GM12878 (cell line): ENCODE measurements around the gene KIF17. TPM values are rescaled to one million over a fixed set of nuclear protein-coding genes. Genes with fewer than 3 reads are reported as not detected.

Source experiments
- ATAC-seq: fragments of 200-7000 bp; cut with Tn5 transposase; 3 replicates; pipeline ENCODE4 v1.9.1; 2020; ENCODE audit warnings: mild to moderate bottlenecking, moderate library complexity
- BruUV-seq: library from RNA; stranded (reverse); fragments of 400-500 nt; replicated peaks from 2 replicates; lab custom pipeline; 2021; lab: Mats Ljungman, UMichigan
- CTCF ChIA-PET: fragments of 300-600 bp; sonication (Branson Sonifier 250); formaldehyde crosslinking; extraction: SDS; loops from one replicate; lab custom pipeline; 2021; ENCODE audit warnings: inconsistent platforms; lab: Yijun Ruan, JAX
- POLR2A ChIA-PET: fragments of 350-600 bp; formaldehyde crosslinking; extraction: SDS; loops from one replicate; lab custom pipeline; 2021; ENCODE audit warnings: inconsistent platforms; lab: Charles Lee
- RAD21 ChIA-PET: fragments of 300-600 bp; sonication (Branson Sonifier 250); formaldehyde crosslinking; loops from one replicate; lab custom pipeline; 2023; ENCODE audit warnings: antibody characterized with exemption; ENCODE audit not compliant: unreplicated experiment; lab: Charles Lee
- SMC1A ChIA-PET: fragments of 300-600 bp; sonication (Branson Sonifier 250); formaldehyde crosslinking; loops from one replicate; lab custom pipeline; 2023; ENCODE audit not compliant: unreplicated experiment, uncharacterized antibody; lab: Charles Lee
- DNase-seq: peaks from one replicate; pipeline ENCODE4 v3.0.0-alpha.2; 2011; ENCODE audit warnings: low read depth, low spot score
- FAIRE-seq: peaks from 3 replicates; lab custom pipeline; 2011; peaks lifted over from hg19 to GRCh38; lab: Jason Lieb, UNC
- H2AFZ ChIP-seq: 2 replicates; pipeline ENCODE4 v1.6.0; 2011; ENCODE audit warnings: low read depth, low read length, control low read depth; ENCODE audit not compliant: control insufficient read depth
- H3K27ac ChIP-seq: 2 replicates; pipeline ENCODE4 v1.5.1; 2011; ENCODE audit warnings: control low read depth; ENCODE audit not compliant: control insufficient read depth, insufficient read depth
- H3K27me3 ChIP-seq, 2 experiments: replicated peaks in 1 of 2; 2 replicates each; pipeline versions ENCODE4 v1.6.0 to v1.6.1; 2011; ENCODE audit warnings: low read length in 1 of 2; ENCODE audit not compliant: control insufficient read depth in 2 of 2, insufficient read depth in 2 of 2
- H3K36me3 ChIP-seq, 2 experiments: 2 replicates each; pipeline ENCODE4 v1.5.1; 2011; ENCODE audit warnings: low read length in 1 of 2; ENCODE audit not compliant: control insufficient read depth in 2 of 2, insufficient read depth in 2 of 2
- H3K4me1 ChIP-seq: 2 replicates; pipeline ENCODE4 v1.6.1; 2011; ENCODE audit warnings: mild to moderate bottlenecking, low read length, moderate library complexity, mixed read lengths; ENCODE audit not compliant: control insufficient read depth, insufficient read depth
- H3K4me2 ChIP-seq: 2 replicates; pipeline ENCODE4 v1.6.0; 2011; ENCODE audit warnings: control low read depth; ENCODE audit not compliant: control insufficient read depth, insufficient read depth
- H3K4me3 ChIP-seq: fragments of 200-600 bp; sonication (generic); 2 replicates; pipeline ENCODE4 v1.5.1; 2016
- H3K79me2 ChIP-seq: 2 replicates; pipeline ENCODE4 v1.6.0; 2011; ENCODE audit warnings: low read length; ENCODE audit not compliant: control insufficient read depth, insufficient read depth
- H3K9ac ChIP-seq: 2 replicates; pipeline ENCODE4 v1.8.0; 2011; ENCODE audit warnings: low read length, control low read depth, mixed read lengths; ENCODE audit not compliant: control insufficient read depth, insufficient read depth
- H3K9me3 ChIP-seq: replicated peaks from 3 replicates; pipeline ENCODE4 v1.5.1; 2011; ENCODE audit warnings: mild to moderate bottlenecking, low read length; ENCODE audit not compliant: control insufficient read depth, insufficient read depth
- H4K20me1 ChIP-seq: 2 replicates; pipeline ENCODE4 v1.6.0; 2011; ENCODE audit not compliant: control insufficient read depth, insufficient read depth
- SUPT20H ChIP-seq: IDR thresholded peaks from 2 replicates; pipeline ENCODE4 v1.6.1; 2011; ENCODE audit warnings: low read depth, mild to moderate bottlenecking, low read length, moderate library complexity, borderline replicate concordance; ENCODE audit not compliant: control insufficient read depth
- TAF1 ChIP-seq: IDR thresholded peaks from 2 replicates; pipeline ENCODE4 v1.6.1; 2011; ENCODE audit warnings: mild to moderate bottlenecking, low read depth, low read length, borderline replicate concordance
- ZNF24 ChIP-seq: fragments of 450-650 bp; IDR thresholded peaks from 2 replicates; pipeline ENCODE4 v1.6.1; 2017; ENCODE audit warnings: antibody characterized with exemption, mild to moderate bottlenecking
- WGBS: methylation state at CpG from one replicate; pipeline ENCODE4 v1.1.6; 2016; ENCODE audit warnings: low lambda C conversion rate; ENCODE audit not compliant: insufficient replicate concordance, insufficient coverage; ENCODE audit errors: missing lambda C conversion rate; 5-methylcytosine and 5-hydroxymethylcytosine counted together
- in situ Hi-C: fragments of 300-500 bp; cut with MboI; formaldehyde crosslinking; loops from 9 replicates; pipeline ENCODE4 v1.14.3; 2018; ENCODE audit warnings: mixed read lengths
- intact Hi-C: fragments of 100-400 bp; cut with micrococcal nuclease; formaldehyde crosslinking; loops from one replicate; pipeline ENCODE4 v1.14.2; 2022; ENCODE audit not compliant: unreplicated experiment
- polyA plus RNA-seq, 11 experiments: library from polyadenylated mRNA; depleted of rRNA in 4 of 11; unstranded in 6 of 11; stranded (reverse) in 5 of 11; fragments of >200 nt; fragmentation: Nextera tagmentation in 4 of 11; fragmentation: Illumina TruSeq in 1 of 11; extraction: Ambion mirVana in 4 of 11; extraction: Trizol in 1 of 11; gene quantifications; 1 replicate in 1 of 11; 2 replicates in 10 of 11; pipeline versions ENCODE4 v1.2.1 to v1.2.3, GENCODE V29; 2011 to 2016; ENCODE audit warnings: inconsistent platforms in 2 of 11, missing spikeins in 2 of 11, low read depth in 1 of 11
- total RNA-seq, 4 experiments: library from RNA; depleted of rRNA in 3 of 4; stranded (reverse); fragments of >200 nt in 3 of 4; fragmentation: Illumina TruSeq in 1 of 4; extraction: Trizol in 1 of 4; gene quantifications; 2 replicates each; pipeline versions ENCODE4 v1.2.1 to v1.2.3, GENCODE V29; 2013 to 2021
- TF ChIP-seq, protein P1 (sequence below): fragments of 450-650 bp; IDR thresholded peaks from 2 replicates; pipeline ENCODE4 v1.6.1; 2014; ENCODE audit warnings: mild to moderate bottlenecking
- TF ChIP-seq, protein P2 (sequence below): fragments of 450-650 bp; IDR thresholded peaks from 2 replicates; pipeline ENCODE4 v1.6.1; 2017; ENCODE audit warnings: antibody characterized with exemption, mild to moderate bottlenecking, moderate library complexity
- TF ChIP-seq, protein P3 (sequence below), 3 experiments: IDR thresholded peaks in 2 of 3; conservative IDR thresholded peaks in 1 of 3; 2 replicates each; pipeline ENCODE4 v1.5.1; 2011; ENCODE audit warnings: low read depth in 3 of 3, low read length in 3 of 3, mild to moderate bottlenecking in 3 of 3, control low read depth in 2 of 3, moderate library complexity in 2 of 3, inconsistent platforms in 1 of 3, mixed read lengths in 1 of 3; ENCODE audit not compliant: control insufficient read depth in 2 of 3, insufficient read depth in 1 of 3; ENCODE audit errors: extremely low read depth in 1 of 3

Gene KIF17
- total and polyA plus RNA-seq, 10 of the 15 experiments (the other 5 are each of a cell fraction or from before 2014, with no cell fraction given): 0.01 to 0.10 (median 0.03) TPM; not detected in 7

DNA sequence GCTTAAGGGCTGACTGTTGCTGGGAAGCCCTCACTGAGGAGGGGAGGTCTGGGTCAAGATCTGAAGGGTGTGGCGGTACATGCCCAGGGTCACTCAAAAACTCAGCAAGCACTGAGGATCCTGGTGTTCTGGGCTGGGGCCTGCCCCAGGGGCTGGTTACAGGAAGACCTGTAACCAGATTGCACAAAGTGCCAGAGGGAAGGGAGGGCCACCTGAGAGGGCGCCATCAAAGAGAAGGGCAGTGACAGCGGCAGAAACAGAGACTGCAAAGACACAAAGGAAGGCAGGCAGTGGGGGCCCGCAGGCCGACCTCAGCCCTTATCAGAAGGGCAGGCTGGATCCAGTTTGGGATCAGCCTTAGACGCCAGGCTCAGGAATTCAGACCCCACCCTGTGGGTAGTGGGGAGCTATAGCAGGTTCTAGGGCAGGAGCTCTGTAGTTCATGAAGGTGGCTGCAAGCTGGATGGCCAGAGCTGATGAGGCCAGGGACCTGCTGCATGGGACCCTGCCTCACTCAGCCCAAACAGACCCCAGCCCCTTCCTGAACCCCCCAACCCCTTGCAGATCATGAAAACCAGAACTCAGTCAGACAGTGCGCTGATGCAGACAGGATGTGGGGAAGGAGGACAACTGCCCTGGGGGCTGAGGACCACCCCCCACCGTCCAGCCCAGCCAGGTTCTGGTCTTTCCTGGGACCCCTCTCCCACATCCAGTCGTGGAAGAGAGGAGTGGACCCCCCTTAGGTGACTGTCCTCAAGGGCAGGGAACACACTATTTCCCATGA is 10.8 kb upstream of the KIF17 start (continued):
- TF ChIP-seq, protein P1, sequence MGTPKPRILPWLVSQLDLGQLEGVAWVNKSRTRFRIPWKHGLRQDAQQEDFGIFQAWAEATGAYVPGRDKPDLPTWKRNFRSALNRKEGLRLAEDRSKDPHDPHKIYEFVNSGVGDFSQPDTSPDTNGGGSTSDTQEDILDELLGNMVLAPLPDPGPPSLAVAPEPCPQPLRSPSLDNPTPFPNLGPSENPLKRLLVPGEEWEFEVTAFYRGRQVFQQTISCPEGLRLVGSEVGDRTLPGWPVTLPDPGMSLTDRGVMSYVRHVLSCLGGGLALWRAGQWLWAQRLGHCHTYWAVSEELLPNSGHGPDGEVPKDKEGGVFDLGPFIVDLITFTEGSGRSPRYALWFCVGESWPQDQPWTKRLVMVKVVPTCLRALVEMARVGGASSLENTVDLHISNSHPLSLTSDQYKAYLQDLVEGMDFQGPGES: no peak
- TF ChIP-seq, protein P2, sequence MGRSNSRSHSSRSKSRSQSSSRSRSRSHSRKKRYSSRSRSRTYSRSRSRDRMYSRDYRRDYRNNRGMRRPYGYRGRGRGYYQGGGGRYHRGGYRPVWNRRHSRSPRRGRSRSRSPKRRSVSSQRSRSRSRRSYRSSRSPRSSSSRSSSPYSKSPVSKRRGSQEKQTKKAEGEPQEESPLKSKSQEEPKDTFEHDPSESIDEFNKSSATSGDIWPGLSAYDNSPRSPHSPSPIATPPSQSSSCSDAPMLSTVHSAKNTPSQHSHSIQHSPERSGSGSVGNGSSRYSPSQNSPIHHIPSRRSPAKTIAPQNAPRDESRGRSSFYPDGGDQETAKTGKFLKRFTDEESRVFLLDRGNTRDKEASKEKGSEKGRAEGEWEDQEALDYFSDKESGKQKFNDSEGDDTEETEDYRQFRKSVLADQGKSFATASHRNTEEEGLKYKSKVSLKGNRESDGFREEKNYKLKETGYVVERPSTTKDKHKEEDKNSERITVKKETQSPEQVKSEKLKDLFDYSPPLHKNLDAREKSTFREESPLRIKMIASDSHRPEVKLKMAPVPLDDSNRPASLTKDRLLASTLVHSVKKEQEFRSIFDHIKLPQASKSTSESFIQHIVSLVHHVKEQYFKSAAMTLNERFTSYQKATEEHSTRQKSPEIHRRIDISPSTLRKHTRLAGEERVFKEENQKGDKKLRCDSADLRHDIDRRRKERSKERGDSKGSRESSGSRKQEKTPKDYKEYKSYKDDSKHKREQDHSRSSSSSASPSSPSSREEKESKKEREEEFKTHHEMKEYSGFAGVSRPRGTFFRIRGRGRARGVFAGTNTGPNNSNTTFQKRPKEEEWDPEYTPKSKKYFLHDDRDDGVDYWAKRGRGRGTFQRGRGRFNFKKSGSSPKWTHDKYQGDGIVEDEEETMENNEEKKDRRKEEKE: no peak
- no peak for TF ChIP-seq TAF1
- TF ChIP-seq, all 136 proteins: peak for 0

DNA sequence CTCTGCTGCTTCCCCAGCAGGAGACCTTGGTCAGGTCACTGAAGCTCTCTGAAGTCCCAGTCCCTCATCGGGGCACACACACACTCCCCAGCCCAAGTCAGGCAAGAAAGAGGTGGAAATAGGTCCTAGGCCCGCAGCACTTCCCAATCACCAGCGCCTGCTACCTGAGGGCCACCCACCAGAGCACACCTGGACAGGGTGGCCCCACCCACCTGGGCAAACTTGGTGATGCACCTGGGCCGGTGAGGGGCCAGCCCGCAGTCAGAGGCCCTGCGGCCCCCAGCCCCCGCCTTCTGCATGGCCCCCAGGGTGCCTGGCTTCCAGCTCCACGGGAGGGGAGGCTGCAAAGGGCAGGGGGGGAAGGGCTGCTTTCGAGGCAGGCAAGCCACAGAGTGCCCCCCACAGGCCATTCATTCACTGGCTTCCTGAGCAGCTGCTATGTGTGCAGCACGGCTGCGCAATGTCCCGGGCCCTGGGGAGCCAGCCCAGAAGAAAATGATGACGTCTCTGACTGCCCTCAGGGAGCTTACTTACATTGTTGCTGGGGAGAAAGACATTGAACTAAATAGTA is 10.0 kb upstream of the KIF17 start:
- in situ Hi-C loops: no loop called here
- SMC1A ChIA-PET: no interaction called here
- WGBS: 53% methylated on average over 8 of the region's 13 CpGs
- Histone ChIP-seq H4K20me1 (0 out of 2 replicates have a peak, but pooled peaks cover 2% of the 10 kb centered on the region), H3K9me3 (no peaks in the 10 kb centered on the region), H3K9ac (no peak overlapping the region), H2AFZ (no peak overlapping the region), H3K4me1 (peaks cover 6% of the 10 kb centered on the region), H3K36me3 (no peaks in the 10 kb centered on the region), H3K4me2 (no peak overlapping the region), H3K4me3 (no peak overlapping the region), H3K27me3 (peaks cover 8 to 9% of the 10 kb centered on the region in 2 experiments; a peak in 3 of 4 replicates), H3K27ac (no peak overlapping the region), H3K79me2 (no peaks in the 10 kb centered on the region)
- ATAC-seq (no peak), DNase-seq (no peak), FAIRE-seq (no peak)
- RAD21 ChIA-PET: no interaction called here
- no TSS peak for BruUV-seq
- TF ChIP-seq SUPT20H (no peak), ZNF24 (no peak)
- TF ChIP-seq, protein P3, sequence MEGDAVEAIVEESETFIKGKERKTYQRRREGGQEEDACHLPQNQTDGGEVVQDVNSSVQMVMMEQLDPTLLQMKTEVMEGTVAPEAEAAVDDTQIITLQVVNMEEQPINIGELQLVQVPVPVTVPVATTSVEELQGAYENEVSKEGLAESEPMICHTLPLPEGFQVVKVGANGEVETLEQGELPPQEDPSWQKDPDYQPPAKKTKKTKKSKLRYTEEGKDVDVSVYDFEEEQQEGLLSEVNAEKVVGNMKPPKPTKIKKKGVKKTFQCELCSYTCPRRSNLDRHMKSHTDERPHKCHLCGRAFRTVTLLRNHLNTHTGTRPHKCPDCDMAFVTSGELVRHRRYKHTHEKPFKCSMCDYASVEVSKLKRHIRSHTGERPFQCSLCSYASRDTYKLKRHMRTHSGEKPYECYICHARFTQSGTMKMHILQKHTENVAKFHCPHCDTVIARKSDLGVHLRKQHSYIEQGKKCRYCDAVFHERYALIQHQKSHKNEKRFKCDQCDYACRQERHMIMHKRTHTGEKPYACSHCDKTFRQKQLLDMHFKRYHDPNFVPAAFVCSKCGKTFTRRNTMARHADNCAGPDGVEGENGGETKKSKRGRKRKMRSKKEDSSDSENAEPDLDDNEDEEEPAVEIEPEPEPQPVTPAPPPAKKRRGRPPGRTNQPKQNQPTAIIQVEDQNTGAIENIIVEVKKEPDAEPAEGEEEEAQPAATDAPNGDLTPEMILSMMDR (IDR thresholded peaks at IDR 0.05 in 2 of 3, conservative IDR thresholded peaks at IDR 0.05 in 1 of 3; ENCODE audit: control insufficient read depth in 2 of 3, extremely low read depth in 1 of 3, insufficient read depth in 1 of 3, low read depth in 3 of 3, low read length in 3 of 3): 0 out of 6 replicates have a peak, but pooled peaks of 2 of the 3 experiments have one; percentile 3 to 16
- POLR2A ChIA-PET: no interaction called here
- intact Hi-C loops: no loop called here
- CTCF ChIA-PET: interaction anchor here (1.0 to 2.1 kb wide), 2 partner anchors 31 to 89 kb away, joined by 3 to 8 read pairs; no protein-coding TSS in a partner anchor
